BLaER1 treated with 17β-estradiol and CSF1 and Interleukin-3, amounts not matched to agents 10 nM and 100 nM (cell line): Measurements from ENCODE around the gene PMAIP1.

Experiments used
- H3K27ac ChIP-seq, 11 experiments: shearing (Covaris generic); formaldehyde crosslinking; 2 replicates each; pipeline ENCODE4 v1.8.1; 2022
- H3K27me3 ChIP-seq, 11 experiments: shearing (Covaris generic); formaldehyde crosslinking; 2 replicates each; pipeline ENCODE4 v1.8.1; 2022
- H3K36me3 ChIP-seq, 11 experiments: shearing (Covaris generic); formaldehyde crosslinking; 2 replicates each; pipeline ENCODE4 v1.8.1; 2022
- H3K4me1 ChIP-seq, 10 experiments: shearing (Covaris generic); formaldehyde crosslinking; 2 replicates each; pipeline ENCODE4 v1.8.1; 2022
- H3K4me2 ChIP-seq, 11 experiments: shearing (Covaris generic); formaldehyde crosslinking; 2 replicates each; pipeline ENCODE4 v1.8.1; 2022
- H3K4me3 ChIP-seq, 10 experiments: shearing (Covaris generic); formaldehyde crosslinking; 2 replicates each; pipeline ENCODE4 v1.8.1; 2022
- H3K9ac ChIP-seq, 11 experiments: shearing (Covaris generic); formaldehyde crosslinking; 2 replicates each; pipeline ENCODE4 v1.8.1; 2022
- H3K9me3 ChIP-seq, 11 experiments: shearing (Covaris generic); formaldehyde crosslinking; replicated peaks in 1 of 11; 2 replicates each; pipeline ENCODE4 v1.8.1; 2022
- H4K20me1 ChIP-seq, 11 experiments: shearing (Covaris generic); formaldehyde crosslinking; 2 replicates each; pipeline ENCODE4 v1.8.1; 2022
- Cebpa-rat ChIP-seq, 11 experiments: shearing (Covaris generic); IDR thresholded peaks; 2 replicates each; pipeline ENCODE4 v1.8.1; 2022

PMAIP1 gene

GRCh38 chr18:59904011-59904601 is 4.3 kb downstream of the PMAIP1 start:
- H3K4me2 ChIP-seq = peak overlapping the region; percentile 79 to 96 (median 89)
- peak overlapping the region; percentile 38 to 98 (median 60) for H3K4me3 ChIP-seq
- no peaks in the 10 kb centered on the region for H3K9me3 ChIP-seq
- no peak for TF ChIP-seq Cebpa-rat (IDR thresholded peaks at IDR 0.05)
- no peaks in the 10 kb centered on the region for H3K27me3 ChIP-seq
- H3K4me1 ChIP-seq = peaks cover 51 to 80% (median 66%) of the 10 kb centered on the region in 10 experiments
- H4K20me1 ChIP-seq = peaks cover 0 to 47% (median 32%) of the 10 kb centered on the region in 11 experiments; a peak in 19 of 22 replicates
- H3K9ac ChIP-seq = peak overlapping the region; percentile 69 to 99 (median 77); a peak in 21 of 22 replicates
- H3K36me3 ChIP-seq = peaks cover 4 to 38% (median 24%) of the 10 kb centered on the region in 11 experiments; a peak in 20 of 22 replicates
- H3K27ac ChIP-seq = peak overlapping the region; percentile 62 to 98 (median 86); a peak in 21 of 22 replicates

GRCh38 chr18:59905686-59906091 is 5.9 kb downstream of the PMAIP1 start:
- TF ChIP-seq Cebpa-rat (IDR thresholded peaks at IDR 0.05) = no peak
- Histone ChIP-seq H4K20me1 (peaks cover 0 to 39% (median 24%) of the 10 kb centered on the region in 11 experiments; a peak in 19 of 22 replicates), H3K4me2 (peak overlapping the region; percentile 79 to 96 (median 89)), H3K36me3 (peaks cover 4 to 38% (median 24%) of the 10 kb centered on the region in 11 experiments; a peak in 20 of 22 replicates), H3K27ac (peak overlapping the region in 10 of 11 experiments; percentile 80 to 98 (median 88); a peak in 21 of 22 replicates), H3K4me1 (peaks cover 59 to 91% (median 70%) of the 10 kb centered on the region in 10 experiments), H3K9ac (peak overlapping the region in 9 of 11 experiments; percentile 57 to 99 (median 71); a peak in 14 of 22 replicates), H3K4me3 (no peak overlapping the region), H3K9me3 (no peaks in the 10 kb centered on the region), H3K27me3 (no peaks in the 10 kb centered on the region)

GRCh38 chr18:59906203-59906602 is 6.4 kb downstream of the PMAIP1 start:
- peak overlapping the region in 9 of 11 experiments; percentile 57 to 99 (median 71); a peak in 16 of 22 replicates for H3K9ac ChIP-seq
- H3K4me2 ChIP-seq = peak overlapping the region; percentile 79 to 96 (median 89); a peak in 21 of 22 replicates
- H3K27me3 ChIP-seq = no peaks in the 10 kb centered on the region
- H3K27ac ChIP-seq = peak overlapping the region in 10 of 11 experiments; percentile 80 to 98 (median 88); a peak in 21 of 22 replicates
- no peak for TF ChIP-seq Cebpa-rat (IDR thresholded peaks at IDR 0.05)
- peaks cover 4 to 34% (median 24%) of the 10 kb centered on the region in 11 experiments; a peak in 20 of 22 replicates for H3K36me3 ChIP-seq
- H3K4me1 ChIP-seq = peaks cover 61 to 96% (median 71%) of the 10 kb centered on the region in 10 experiments
- H4K20me1 ChIP-seq = peaks cover 0 to 34% (median 21%) of the 10 kb centered on the region in 11 experiments; a peak in 19 of 22 replicates
- 0 out of 20 replicates have a peak overlapping the region, but pooled peaks of 1 of the 10 experiments have one; percentile 17 for H3K4me3 ChIP-seq
- no peaks in the 10 kb centered on the region for H3K9me3 ChIP-seq

- H3K9ac ChIP-seq = peak overlapping the region; percentile 27 to 99 (median 68); a peak in 18 of 22 replicates
- H3K4me2 ChIP-seq = peak overlapping the region; percentile 79 to 96 (median 89)
These were observed 7.4 kb downstream of the PMAIP1 start for GRCh38 chr18:59907172-59907571.

GRCh38 chr18:59907660-59908059 is 7.9 kb downstream of the PMAIP1 start:
- Histone ChIP-seq H3K36me3 (peaks cover 4 to 20% (median 13%) of the 10 kb centered on the region in 11 experiments; a peak in 20 of 22 replicates), H3K27me3 (no peaks in the 10 kb centered on the region), H3K4me2 (peak overlapping the region; percentile 79 to 96 (median 89)), H3K4me1 (peaks cover 69 to 93% (median 77%) of the 10 kb centered on the region in 10 experiments), H3K27ac (peak overlapping the region; percentile 40 to 98 (median 86); a peak in 21 of 22 replicates), H3K9ac (peak overlapping the region in 10 of 11 experiments; percentile 47 to 99 (median 70); a peak in 18 of 22 replicates), H3K9me3 (peaks cover 0 to 4% (median 2%) of the 10 kb centered on the region in 11 experiments; a peak in 13 of 22 replicates), H3K4me3 (peak overlapping the region in 1 of 10 experiments; percentile 1; a peak in 3 of 20 replicates), H4K20me1 (peaks cover 0 to 19% (median 7%) of the 10 kb centered on the region in 11 experiments; a peak in 18 of 22 replicates)
- no peak for TF ChIP-seq Cebpa-rat (IDR thresholded peaks at IDR 0.05)

More at GRCh38 chr18:59907172-59907571, 7.4 kb downstream of the PMAIP1 start:
- Histone ChIP-seq H3K27me3 (no peaks in the 10 kb centered on the region), H3K4me1 (peaks cover 69 to 97% (median 79%) of the 10 kb centered on the region in 10 experiments), H4K20me1 (peaks cover 0 to 24% (median 12%) of the 10 kb centered on the region in 11 experiments; a peak in 19 of 22 replicates), H3K4me3 (peak overlapping the region in 3 of 10 experiments; percentile 1 to 14 (median 1); a peak in 4 of 20 replicates), H3K27ac (peak overlapping the region; percentile 40 to 98 (median 86)), H3K36me3 (peaks cover 4 to 25% (median 18%) of the 10 kb centered on the region in 11 experiments; a peak in 20 of 22 replicates), H3K9me3 (no peaks in the 10 kb centered on the region)
- TF ChIP-seq Cebpa-rat (IDR thresholded peaks at IDR 0.05) = no peak

DNA sequence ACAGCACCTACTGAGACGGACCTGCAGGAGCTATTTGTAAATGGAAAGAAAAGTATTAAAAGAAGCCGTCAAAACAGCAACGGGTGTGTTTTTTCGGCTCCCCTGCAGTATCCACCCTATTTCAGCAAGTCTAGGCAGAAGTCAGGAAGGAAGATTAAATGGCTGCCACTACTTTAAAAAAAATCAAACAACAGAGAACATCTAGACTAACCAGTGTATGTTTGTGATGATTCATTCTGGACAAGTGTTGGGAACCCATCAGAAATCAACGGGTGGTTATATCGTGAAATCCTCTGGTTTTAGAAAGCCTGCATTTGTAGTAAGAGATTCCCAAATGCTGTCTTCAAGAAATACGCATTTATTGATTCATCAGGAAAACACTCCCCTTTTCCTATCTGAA is 9.0 kb downstream of the PMAIP1 start:
- peaks cover 5 to 15% (median 12%) of the 10 kb centered on the region in 11 experiments; a peak in 20 of 22 replicates for H3K9me3 ChIP-seq
- peaks cover 0 to 8% (median 0%) of the 10 kb centered on the region in 11 experiments; a peak in 5 of 22 replicates for H4K20me1 ChIP-seq
- H3K27ac ChIP-seq = peak overlapping the region in 9 of 11 experiments; percentile 81 to 98 (median 89); a peak in 14 of 22 replicates
- no peak overlapping the region for H3K4me3 ChIP-seq
- H3K36me3 ChIP-seq = peaks cover 0 to 8% (median 6%) of the 10 kb centered on the region in 11 experiments; a peak in 11 of 22 replicates
- H3K4me2 ChIP-seq = peak overlapping the region; percentile 11 to 96 (median 89); a peak in 21 of 22 replicates
- H3K9ac ChIP-seq = peak overlapping the region in 2 of 11 experiments; percentile 68 to 77; a peak in 2 of 22 replicates
- H3K27me3 ChIP-seq = no peaks in the 10 kb centered on the region
- peaks cover 60 to 84% (median 73%) of the 10 kb centered on the region in 10 experiments for H3K4me1 ChIP-seq
- TF ChIP-seq Cebpa-rat (IDR thresholded peaks at IDR 0.05) = no peak

- peaks cover 5 to 15% (median 12%) of the 10 kb centered on the region in 11 experiments; a peak in 20 of 22 replicates for H3K9me3 ChIP-seq
- peaks cover 54 to 78% (median 67%) of the 10 kb centered on the region in 10 experiments for H3K4me1 ChIP-seq
- H3K4me3 ChIP-seq = no peak overlapping the region
- H4K20me1 ChIP-seq = peaks cover 0 to 2% (median 0%) of the 10 kb centered on the region in 11 experiments; a peak in 4 of 22 replicates
- H3K27me3 ChIP-seq = no peaks in the 10 kb centered on the region
- H3K36me3 ChIP-seq = peaks cover 0 to 2% (median under 1%) of the 10 kb centered on the region in 11 experiments; a peak in 8 of 22 replicates
- TF ChIP-seq Cebpa-rat (IDR thresholded peaks at IDR 0.05) = no peak
- H3K27ac ChIP-seq = peak overlapping the region in 8 of 11 experiments; percentile 83 to 98 (median 92); a peak in 13 of 22 replicates
- peak overlapping the region; percentile 11 to 96 (median 89); a peak in 16 of 22 replicates for H3K4me2 ChIP-seq
- no peak overlapping the region for H3K9ac ChIP-seq
These were observed 9.7 kb downstream of the PMAIP1 start for GRCh38 chr18:59909289-59910036.

- peak overlapping the region in 8 of 11 experiments; percentile 4 to 58 (median 33); a peak in 14 of 22 replicates for H3K4me2 ChIP-seq
- peaks cover 5 to 15% (median 12%) of the 10 kb centered on the region in 11 experiments; a peak in 20 of 22 replicates for H3K9me3 ChIP-seq
- H3K4me3 ChIP-seq = no peak overlapping the region
- H3K4me1 ChIP-seq = peaks cover 39 to 77% (median 58%) of the 10 kb centered on the region in 10 experiments
- H3K36me3 ChIP-seq = no peaks in the 10 kb centered on the region; a peak in 1 of 22 replicates
- no peaks in the 10 kb centered on the region for H3K27me3 ChIP-seq
- peak overlapping the region in 3 of 11 experiments; percentile 18 to 32 (median 19); a peak in 4 of 22 replicates for H3K9ac ChIP-seq
- TF ChIP-seq Cebpa-rat (IDR thresholded peaks at IDR 0.05) = no peak
- H3K27ac ChIP-seq = peak overlapping the region in 10 of 11 experiments; percentile 17 to 97 (median 60); a peak in 18 of 22 replicates
- H4K20me1 ChIP-seq = no peaks in the 10 kb centered on the region
These were observed 11.2 kb downstream of the PMAIP1 start for GRCh38 chr18:59910967-59911366.
